Jurkat, Clone E6-1 (cell line): Measurements from ENCODE around the gene LZTR1.
"Not testable (repeated sequence)": the region's sequence is repeated elsewhere in the genome, so short reads cannot be mapped to it uniquely, and the experiment has no call there.

Experiments
- DNase-seq: peaks from one replicate; pipeline ENCODE4 v3.0.0-alpha.2; 2011; ENCODE audit warnings: low read depth, low spot score
- H3K4me3 ChIP-seq: 2 replicates; pipeline ENCODE4 v1.5.1; 2011; ENCODE audit warnings: mild to moderate bottlenecking, low read length, control low read depth, moderate library complexity

Gene LZTR1

DNA sequence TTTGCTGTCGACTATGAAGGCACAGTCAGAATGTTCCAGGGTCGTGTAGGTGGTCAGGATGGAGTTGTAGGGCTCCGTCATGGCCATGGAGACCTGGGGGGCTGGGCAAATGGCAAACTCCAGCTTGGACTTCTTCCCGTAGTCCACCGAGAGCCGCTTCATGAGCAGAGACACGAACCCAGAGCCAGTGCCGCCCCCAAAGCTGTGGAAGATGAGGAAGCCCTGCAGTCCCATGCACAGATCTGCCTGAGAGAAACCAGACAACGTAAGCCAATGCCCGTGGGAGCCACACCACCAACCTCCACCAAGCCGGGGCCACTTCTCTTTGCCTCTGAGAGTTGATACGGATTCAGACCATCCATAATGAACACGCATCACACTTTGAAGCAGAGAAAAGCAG, 27.1 kb downstream of the LZTR1 start:
- not testable (repeated sequence) for DNase-seq, H3K4me3 ChIP-seq

- peak; percentile 42 for DNase-seq
- no peak overlapping the region for H3K4me3 ChIP-seq
Measured at GRCh38 chr22:21009638-21010425, 27.7 kb downstream of the LZTR1 start.

DNA sequence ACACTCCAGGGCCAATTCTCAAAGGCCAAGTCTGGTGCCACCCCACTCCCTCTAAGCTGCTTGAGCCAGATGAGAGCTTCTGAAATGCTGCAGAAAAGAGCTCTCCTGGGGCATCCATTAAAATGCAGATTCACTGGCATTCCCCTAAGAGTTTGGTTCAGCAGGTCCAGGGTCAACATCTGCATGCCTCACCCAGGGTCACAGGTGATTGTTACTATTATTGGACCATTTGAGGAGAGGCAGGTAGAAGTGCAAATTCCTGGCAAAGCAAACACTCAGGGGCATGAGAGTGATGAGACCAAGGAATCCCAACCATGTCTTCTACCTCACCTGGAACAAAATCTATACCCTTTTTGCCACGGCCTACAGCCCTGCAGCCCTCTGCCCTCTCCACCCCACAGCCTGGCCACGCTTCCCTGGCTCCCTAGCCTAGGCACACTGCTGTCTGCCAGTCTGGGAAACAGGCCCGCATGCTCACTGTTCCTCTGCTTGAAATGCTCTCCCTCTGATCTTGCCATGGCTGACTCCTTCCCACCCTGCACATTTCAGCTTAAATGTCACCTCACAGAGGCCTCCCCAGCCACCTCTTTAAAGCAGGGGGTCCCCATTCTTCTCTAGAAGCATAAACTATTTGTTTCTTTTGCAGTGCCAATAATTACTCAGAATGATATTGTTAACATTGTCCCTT, 28.5 kb downstream of the LZTR1 start:
- H3K4me3 ChIP-seq: no peak overlapping the region

DNA sequence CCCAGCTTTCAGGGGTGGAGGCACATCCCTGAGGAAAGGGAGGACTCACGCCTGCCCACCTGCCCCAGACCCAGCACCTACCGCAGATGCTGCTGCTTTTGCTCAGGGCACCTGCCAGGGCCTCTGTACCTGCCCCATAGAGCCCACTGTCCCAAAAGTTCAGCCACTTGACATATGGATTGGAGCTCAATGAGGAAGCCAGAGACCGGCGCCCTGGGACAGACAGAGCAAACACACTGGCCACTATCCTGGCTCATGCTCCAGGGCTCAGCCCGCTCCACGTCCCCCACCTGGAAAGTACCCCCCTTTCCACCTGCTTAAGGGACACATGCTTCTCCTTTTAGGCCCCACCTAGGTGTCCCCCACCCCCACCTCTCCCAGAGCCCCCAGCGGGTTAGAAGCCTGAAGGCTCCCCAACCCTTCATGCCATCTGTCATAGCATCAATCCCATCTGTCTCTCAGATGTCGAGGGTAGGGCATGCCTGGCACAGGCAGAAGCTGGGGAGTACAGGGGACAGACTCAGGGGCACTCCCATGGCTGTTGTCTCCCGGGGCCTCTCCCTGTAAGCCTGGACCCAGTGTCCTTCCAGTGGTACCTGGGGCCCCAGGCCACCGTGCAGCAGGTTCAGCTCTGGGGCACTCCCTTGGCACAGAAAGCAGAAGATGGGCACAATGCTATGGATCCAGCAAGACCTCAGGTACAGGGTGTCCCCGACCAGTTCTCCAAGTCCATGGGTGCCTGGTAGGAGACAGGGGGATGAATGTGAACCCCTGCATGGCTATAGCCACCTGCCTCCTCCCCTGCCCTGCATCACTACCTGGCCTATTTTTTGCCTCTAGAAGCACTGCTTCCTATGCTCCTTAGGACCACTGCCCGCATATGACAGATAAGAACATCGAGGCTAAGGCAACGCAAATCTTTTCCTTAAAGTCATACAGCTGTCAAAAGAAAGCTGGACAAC, 30.6 kb downstream of the LZTR1 start:
- DNase-seq: no peak

More for the DNA sequence above, 28.5 kb downstream of the LZTR1 start:
- no peak for DNase-seq

DNA sequence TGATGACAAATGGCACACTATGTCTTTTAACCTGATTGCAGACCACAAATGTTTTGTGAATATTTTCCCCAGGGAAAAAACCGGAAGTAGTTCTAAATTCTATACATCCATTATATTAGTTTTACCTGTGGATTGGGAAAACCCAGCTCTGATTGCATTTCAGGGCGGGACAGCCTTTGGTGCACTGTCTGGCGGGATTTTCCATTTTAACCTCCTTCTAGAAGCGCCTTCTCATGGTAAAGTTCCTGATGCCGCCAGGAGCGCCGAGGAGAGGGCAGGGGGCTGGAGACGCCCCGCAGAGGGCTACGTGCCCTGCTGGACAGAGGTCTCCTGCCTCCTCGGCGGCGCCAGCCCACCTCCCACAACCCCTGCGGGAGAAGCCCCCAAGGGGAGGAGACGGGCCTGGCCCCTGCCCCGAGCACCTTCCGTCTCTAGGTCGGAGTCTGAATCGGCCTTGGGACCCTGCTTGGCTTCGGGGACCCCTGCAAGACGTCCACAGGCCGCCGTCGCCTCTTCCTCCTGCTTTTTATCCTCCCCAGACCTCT, 31.6 kb downstream of the LZTR1 start:
- H3K4me3 ChIP-seq: peak overlapping the region; percentile 49
- no peak for DNase-seq

More for the DNA sequence above, 30.6 kb downstream of the LZTR1 start:
- H3K4me3 ChIP-seq: no peak overlapping the region

GRCh38 chr22:21014202-21014725, 32.2 kb downstream of the LZTR1 start:
- DNase-seq: peak; percentile 88
- H3K4me3 ChIP-seq: peak overlapping the region; percentile 49

DNA sequence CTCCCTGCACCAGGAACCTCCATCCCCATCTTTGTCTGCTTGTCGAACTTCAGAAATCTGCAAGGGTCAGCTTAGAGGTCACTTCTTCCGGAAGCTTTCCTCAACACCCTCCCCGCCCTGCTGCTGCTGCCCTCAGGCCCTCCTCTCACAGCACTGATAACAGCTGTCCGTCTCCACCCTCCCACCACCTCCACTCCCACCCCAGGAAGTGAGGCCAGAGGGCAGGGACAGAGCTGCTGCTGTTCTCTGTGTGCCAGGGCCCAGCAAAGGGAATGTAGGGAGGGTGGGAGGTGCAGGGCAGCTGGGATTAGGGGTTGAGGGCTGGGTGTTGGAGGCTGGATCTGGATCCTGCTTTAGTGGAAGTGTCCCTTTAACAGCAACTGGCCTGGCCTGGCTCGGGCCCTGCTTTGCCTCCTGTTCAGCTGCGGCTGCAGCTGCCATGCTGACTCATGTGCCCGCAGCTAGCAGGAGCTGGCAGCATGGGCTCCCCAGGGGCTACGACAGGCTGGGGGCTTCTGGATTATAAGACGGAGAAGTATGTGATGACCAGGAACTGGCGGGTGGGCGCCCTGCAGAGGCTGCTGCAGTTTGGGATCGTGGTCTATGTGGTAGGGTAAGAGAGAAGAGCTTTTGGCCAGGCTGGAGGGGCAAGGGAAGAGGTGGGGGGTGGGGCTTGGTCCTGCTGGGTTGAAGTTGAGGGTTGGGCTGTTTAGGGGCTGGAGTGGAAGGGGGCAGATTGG, 32.8 kb downstream of the LZTR1 start, which contains the start of gene P2RX6:
P2RX6 (plus strand) TSS at position 440 of the 740 bp plus-strand sequence; CDS start at position 450, 10 bp downstream.
- no peak for DNase-seq
- H3K4me3 ChIP-seq: peak within 1 kb of the TSS; percentile 49

DNA sequence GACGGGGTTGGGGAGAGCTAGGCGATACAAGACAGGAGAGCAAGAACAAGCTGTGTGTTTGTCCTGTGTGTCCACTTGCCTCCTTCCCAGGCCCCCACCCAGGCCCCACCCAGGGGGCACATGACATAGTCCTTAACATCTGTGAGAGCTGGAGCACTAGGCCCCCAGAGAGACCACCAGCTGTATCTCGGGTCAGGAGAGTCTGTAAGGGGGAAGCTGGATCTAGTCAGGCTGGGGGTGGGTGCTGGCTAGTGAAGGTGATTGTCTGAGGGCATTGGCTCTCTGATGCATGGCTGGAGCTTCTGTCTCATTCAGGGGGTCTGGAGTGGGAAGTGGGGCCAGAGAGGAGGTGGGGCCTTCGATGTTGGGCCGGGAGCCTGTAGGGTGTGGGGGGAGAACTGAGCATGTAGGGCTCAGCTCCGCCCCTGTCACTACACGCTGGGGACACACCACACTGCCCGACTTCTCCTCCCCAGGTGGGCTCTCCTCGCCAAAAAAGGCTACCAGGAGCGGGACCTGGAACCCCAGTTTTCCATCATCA, 33.4 kb downstream of the LZTR1 start:
- no peak for DNase-seq
- H3K4me3 ChIP-seq: no peak overlapping the region

GRCh38 chr22:21016644-21017420, 34.7 kb downstream of the LZTR1 start:
- no peak overlapping the region for H3K4me3 ChIP-seq
- DNase-seq: no peak

DNA sequence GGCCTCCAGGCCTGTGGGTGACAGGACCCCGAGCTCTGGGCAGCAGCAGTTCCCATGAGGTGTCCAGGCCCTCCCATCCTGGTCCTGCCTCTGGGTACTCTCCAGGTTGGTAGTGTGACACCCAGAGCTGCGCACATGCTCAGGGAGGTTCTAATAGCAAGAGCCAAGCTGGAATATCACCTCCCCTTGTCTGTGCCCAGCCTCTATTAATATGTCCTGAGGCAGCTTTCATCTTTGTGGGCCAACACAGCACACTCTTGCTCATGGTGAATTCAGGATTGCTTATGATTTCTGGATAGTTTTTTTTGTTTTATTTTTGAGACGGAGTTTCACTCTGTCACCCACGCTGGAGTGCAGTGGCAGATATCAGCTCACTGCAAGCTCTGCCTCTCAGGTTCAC, 36.2 kb downstream of the LZTR1 start:
- no peak for DNase-seq

DNA sequence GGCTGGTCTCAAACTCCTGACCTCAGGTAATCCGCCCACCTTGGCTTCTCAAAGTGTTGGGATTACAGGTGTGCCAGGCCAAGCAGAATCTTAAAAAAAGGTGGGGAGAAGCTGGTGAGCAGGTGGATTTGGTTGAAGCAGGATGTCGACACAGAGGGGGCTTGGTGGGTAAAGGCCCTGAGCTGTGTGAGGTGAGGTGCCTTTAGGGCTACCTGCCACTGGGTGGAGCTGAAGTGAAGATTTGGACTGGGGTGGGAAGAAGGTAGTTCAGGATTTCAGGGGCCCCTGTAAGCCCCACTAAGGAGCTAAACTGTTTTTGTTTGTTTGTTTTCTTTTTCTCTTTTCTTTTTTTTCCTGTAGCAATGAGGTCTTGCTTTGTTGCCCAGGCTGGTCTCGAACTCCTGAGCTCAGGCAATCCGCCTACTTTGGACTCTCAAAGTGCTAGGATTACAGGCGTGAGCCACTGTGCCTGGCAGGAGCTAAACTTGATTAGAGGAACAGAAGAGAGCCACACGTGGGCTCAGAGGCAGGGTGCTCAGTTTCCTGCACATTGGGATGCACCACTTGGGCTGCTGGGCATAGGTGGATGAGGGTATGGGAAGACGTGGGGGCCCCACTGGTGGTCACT, 38.8 kb downstream of the LZTR1 start:
- peak; percentile 29 for DNase-seq
- no peak overlapping the region for H3K4me3 ChIP-seq

More for the DNA sequence above, 36.2 kb downstream of the LZTR1 start:
- no peak overlapping the region for H3K4me3 ChIP-seq

DNA sequence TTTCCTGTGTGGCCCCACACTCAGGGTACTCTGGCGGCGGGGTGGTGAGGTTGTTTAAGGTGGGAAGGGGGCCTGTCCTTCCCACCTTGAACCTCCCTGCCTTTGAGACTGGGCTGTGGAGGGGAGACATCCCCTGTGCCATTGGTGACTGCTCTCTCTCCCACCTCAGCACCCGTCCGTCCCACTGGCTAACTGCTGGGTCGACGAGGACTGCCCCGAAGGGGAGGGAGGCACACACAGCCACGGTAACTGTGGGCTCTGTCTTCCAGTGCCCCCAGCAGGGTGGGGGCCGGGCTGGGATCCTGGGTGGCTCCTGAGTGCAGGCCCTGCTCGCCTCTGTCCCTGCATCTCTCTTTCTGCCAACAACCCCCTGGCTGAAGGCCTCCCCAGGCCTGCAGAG, 40.4 kb downstream of the LZTR1 start:
- DNase-seq: no peak
- H3K4me3 ChIP-seq: no peak overlapping the region

DNA sequence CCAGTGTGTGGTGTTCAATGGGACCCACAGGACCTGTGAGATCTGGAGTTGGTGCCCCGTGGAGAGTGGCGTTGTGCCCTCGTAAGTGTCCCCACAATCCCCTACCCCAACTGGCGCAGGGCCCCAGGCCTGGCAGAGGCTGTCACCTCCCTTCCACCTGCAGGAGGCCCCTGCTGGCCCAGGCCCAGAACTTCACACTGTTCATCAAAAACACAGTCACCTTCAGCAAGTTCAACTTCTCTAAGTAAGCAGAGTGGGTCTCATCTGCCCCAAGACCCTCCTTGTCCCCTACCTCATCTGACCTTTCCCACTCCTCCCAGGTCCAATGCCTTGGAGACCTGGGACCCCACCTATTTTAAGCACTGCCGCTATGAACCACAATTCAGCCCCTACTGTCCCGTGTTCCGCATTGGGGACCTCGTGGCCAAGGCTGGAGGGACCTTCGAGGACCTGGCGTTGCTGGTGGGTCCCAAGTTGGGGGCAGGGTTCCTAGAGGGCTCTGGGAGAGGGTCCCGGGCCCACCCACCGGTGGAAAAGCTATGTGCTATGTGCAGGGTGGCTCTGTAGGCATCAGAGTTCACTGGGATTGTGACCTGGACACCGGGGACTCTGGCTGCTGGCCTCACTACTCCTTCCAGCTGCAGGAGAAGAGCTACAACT, 41.0 kb downstream of the LZTR1 start:
- no peak for DNase-seq
- H3K4me3 ChIP-seq: no peak overlapping the region

DNA sequence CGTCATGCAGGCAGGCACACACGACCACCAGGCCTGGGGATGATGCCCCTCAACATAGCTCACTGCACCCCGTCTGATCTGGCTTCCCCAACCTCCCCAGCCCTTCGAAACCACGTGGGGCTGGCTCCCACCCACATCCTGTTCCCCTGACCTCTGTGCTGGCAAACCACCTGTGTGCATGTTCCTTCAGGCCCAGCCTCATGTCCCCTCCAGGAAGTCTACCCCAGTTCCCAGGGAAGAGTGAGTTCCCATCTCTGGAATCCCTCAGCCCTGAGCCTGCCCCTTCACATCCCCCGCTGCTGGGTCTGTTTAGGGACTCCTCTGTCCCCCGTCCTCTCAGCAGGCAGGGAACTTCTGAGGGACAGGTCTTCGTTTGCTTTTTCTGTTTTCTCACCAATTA, 43.2 kb downstream of the LZTR1 start:
- peak; percentile 68 for DNase-seq
- no peak overlapping the region for H3K4me3 ChIP-seq

GRCh38 chr22:21025763-21026755, 44.0 kb downstream of the LZTR1 start:
- DNase-seq: no peak
- H3K4me3 ChIP-seq: no peak overlapping the region
